ENCODE measurements around the gene KCTD12. TPM values are rescaled to one million over a fixed set of nuclear protein-coding genes. Genes with fewer than 3 reads are reported as not detected.

KCTD12 gene
- total and polyA plus RNA-seq, 10 donors = 13.4 to 164 (median 82.5) TPM

DNA sequence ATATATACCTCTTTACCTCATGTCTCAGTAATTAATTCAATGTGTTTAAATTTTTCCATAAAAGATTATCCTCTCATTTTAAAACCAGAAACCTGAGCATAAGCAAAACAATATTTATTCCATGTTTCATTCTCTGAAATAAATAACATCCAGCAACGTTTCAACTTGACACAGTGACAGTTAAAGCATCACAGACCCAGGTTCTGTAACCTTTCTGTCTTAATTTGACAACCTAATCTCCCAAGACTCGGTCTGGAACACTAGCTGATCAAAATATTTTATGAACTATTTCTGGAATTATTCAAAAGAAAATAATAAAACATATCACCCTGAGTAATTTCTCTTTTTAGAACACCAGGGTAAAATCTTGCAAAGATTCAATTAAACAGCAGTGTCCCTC is 40.3 kb downstream of the KCTD12 start:
- intact Hi-C loops (cut with DNase I; ENCODE audit: low total_unique reads) = no loop called here
- TF ChIP-seq POLR2A (IDR thresholded peaks at IDR 0.05) (no peak), POLR2AphosphoS5 (IDR thresholded peaks at IDR 0.05) (no peak)
- TF ChIP-seq, protein P1, sequence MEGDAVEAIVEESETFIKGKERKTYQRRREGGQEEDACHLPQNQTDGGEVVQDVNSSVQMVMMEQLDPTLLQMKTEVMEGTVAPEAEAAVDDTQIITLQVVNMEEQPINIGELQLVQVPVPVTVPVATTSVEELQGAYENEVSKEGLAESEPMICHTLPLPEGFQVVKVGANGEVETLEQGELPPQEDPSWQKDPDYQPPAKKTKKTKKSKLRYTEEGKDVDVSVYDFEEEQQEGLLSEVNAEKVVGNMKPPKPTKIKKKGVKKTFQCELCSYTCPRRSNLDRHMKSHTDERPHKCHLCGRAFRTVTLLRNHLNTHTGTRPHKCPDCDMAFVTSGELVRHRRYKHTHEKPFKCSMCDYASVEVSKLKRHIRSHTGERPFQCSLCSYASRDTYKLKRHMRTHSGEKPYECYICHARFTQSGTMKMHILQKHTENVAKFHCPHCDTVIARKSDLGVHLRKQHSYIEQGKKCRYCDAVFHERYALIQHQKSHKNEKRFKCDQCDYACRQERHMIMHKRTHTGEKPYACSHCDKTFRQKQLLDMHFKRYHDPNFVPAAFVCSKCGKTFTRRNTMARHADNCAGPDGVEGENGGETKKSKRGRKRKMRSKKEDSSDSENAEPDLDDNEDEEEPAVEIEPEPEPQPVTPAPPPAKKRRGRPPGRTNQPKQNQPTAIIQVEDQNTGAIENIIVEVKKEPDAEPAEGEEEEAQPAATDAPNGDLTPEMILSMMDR (IDR thresholded peaks at IDR 0.05 in 8 of 11, conservative IDR thresholded peaks at IDR 0.05 in 3 of 11) = no peak
- no peak for DNase-seq
- WGBS, 5 donors = 50 to 78% (median 67%) methylated on average over 2 of the region's 2 CpGs
- no peak overlapping the region for H3K4me3 ChIP-seq
- H3K27ac ChIP-seq = no peak overlapping the region
- H3K27me3 ChIP-seq (replicated peaks in 1 of 7) = no peaks in the 10 kb centered on the region
- H3K4me1 ChIP-seq = peaks cover 0 to 11% (median 0%) of the 10 kb centered on the region in 6 donors
- H3K36me3 ChIP-seq = no peaks in the 10 kb centered on the region
- H3K9me3 ChIP-seq = no peaks in the 10 kb centered on the region

- no peaks in the 10 kb centered on the region for H3K27me3 ChIP-seq (replicated peaks in 1 of 7)
- H3K27ac ChIP-seq = no peak overlapping the region
- peaks cover 0 to 11% (median 0%) of the 10 kb centered on the region in 6 donors for H3K4me1 ChIP-seq
- intact Hi-C loops (cut with DNase I; ENCODE audit: low total_unique reads) = no loop called here
- no peak overlapping the region for H3K4me3 ChIP-seq
- H3K9me3 ChIP-seq = no peaks in the 10 kb centered on the region
- TF ChIP-seq POLR2A (IDR thresholded peaks at IDR 0.05) = no peak
- TF ChIP-seq POLR2AphosphoS5 (IDR thresholded peaks at IDR 0.05) = no peak
- TF ChIP-seq, protein P1 (IDR thresholded peaks at IDR 0.05 in 8 of 11, conservative IDR thresholded peaks at IDR 0.05 in 3 of 11) = no peak
- DNase-seq = no peak
- 95 to 100% (median 96%) methylated on average over 3 of the region's 3 CpGs for WGBS, 5 donors
- no peaks in the 10 kb centered on the region for H3K36me3 ChIP-seq
These were observed 40.8 kb downstream of the KCTD12 start for GRCh38 chr13:76845367-76845766.

- H3K27ac ChIP-seq = no peak overlapping the region
- no peak overlapping the region for H3K4me3 ChIP-seq
- TF ChIP-seq POLR2A (IDR thresholded peaks at IDR 0.05) (no peak), POLR2AphosphoS5 (IDR thresholded peaks at IDR 0.05) (no peak)
- TF ChIP-seq, protein P1 (IDR thresholded peaks at IDR 0.05 in 8 of 11, conservative IDR thresholded peaks at IDR 0.05 in 3 of 11) = no peak
- H3K4me1 ChIP-seq = no peaks in the 10 kb centered on the region
- WGBS, 5 donors = 75 to 87% (median 78%) methylated on average over 1 of the region's 1 CpG
- no peak for DNase-seq
- H3K36me3 ChIP-seq = no peaks in the 10 kb centered on the region
- intact Hi-C loops (cut with DNase I; ENCODE audit: low total_unique reads) = no loop called here
- H3K9me3 ChIP-seq = no peaks in the 10 kb centered on the region
- H3K27me3 ChIP-seq (replicated peaks in 1 of 7) = no peaks in the 10 kb centered on the region
These were observed 48.4 kb downstream of the KCTD12 start for GRCh38 chr13:76837801-76838200.

DNA sequence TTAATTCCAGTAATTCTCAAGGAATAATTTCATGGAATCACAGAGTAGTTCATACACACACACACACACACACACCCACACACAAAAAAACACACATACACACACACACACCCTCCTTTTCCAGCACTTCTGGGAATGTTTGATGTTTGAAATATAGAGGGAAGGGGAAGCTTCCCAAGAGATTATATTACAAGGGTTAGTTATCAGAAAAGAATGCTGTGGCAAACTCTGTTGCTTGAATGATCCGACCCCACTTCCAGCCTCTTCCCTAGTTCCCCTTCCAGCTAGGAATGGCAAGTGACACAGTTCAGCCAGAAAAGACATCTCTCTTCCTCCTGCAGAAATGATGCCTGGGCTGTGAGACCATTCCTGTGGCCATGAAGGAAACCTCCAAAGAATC is 49.9 kb downstream of the KCTD12 start:
- H3K4me3 ChIP-seq = no peak overlapping the region
- WGBS, 5 donors = 56 to 83% (median 75%) methylated on average over 1 of the region's 1 CpG
- intact Hi-C loops (cut with DNase I; ENCODE audit: low total_unique reads) = no loop called here

More for the DNA sequence above, 49.9 kb downstream of the KCTD12 start:
- H3K9me3 ChIP-seq = no peaks in the 10 kb centered on the region
- DNase-seq = no peak
- TF ChIP-seq POLR2AphosphoS5 (IDR thresholded peaks at IDR 0.05) (no peak), POLR2A (IDR thresholded peaks at IDR 0.05) (no peak)
- TF ChIP-seq, protein P1 (IDR thresholded peaks at IDR 0.05 in 8 of 11, conservative IDR thresholded peaks at IDR 0.05 in 3 of 11) = no peak
- H3K36me3 ChIP-seq = no peaks in the 10 kb centered on the region
- H3K4me1 ChIP-seq = no peaks in the 10 kb centered on the region
- no peaks in the 10 kb centered on the region for H3K27me3 ChIP-seq (replicated peaks in 1 of 7)
- no peak overlapping the region for H3K27ac ChIP-seq
